Prostate gland (tissue), 2 donors: Measurements from ENCODE around the gene PELO.

Experiments used
- CTCF ChIP-seq, 4 experiments: fragments of 200-600 bp in 2 of 4; fragments of 450-650 bp in 2 of 4; sonication (generic) in 2 of 4; IDR thresholded peaks; 1 replicate in 3 of 4; 2 replicates in 1 of 4; pipeline ENCODE4 v1.5.1; 2016 to 2019; ENCODE audit warnings: antibody characterized with exemption in 4 of 4, mild to moderate bottlenecking in 2 of 4, moderate library complexity in 2 of 4
- POLR2A ChIP-seq: fragments of 450-650 bp; IDR thresholded peaks from one replicate; pipeline ENCODE4 v1.6.1; 2016; ENCODE audit warnings: antibody characterized with exemption, mild to moderate bottlenecking

GRCh38 chr5:52794519-52794918 lies 6.8 kb downstream of the PELO start:
- TF ChIP-seq POLR2A (no peak), CTCF (IDR thresholded peaks at IDR 0.05) (no peak)
